ENCODE results near the gene NHSL2.

DNA sequence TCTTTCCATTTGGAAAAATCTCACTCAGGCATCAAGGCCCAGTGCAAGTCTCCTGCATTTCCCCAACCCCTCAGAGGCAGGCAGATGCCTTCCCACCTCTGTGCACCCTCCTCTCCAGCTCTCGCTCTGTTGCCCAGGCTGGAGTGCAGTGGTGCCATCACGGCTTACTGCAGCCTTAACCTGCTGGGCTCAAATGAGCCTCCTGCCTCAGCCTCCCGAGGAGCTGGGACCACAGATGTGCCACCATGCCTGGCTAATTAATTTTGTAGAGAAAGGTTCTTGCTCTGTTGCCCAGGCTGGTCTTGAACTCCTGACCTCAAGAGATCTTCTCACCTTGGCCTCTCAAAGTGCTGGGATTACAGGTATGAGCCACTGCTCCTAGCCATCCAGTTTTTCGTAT, 95.8 kb downstream of the NHSL2 start:
- TF ChIP-seq POLR2A (IDR thresholded peaks at IDR 0.05; ENCODE audit: low read depth, low read length) = no peak
- no peak for TF ChIP-seq POLR2AphosphoS5 (IDR thresholded peaks at IDR 0.05; ENCODE audit: low read depth, low read length)
- no peak for TF ChIP-seq TAF1 (IDR thresholded peaks at IDR 0.05; ENCODE audit: borderline replicate concordance, low read depth, low read length)
